ENCODE results near the gene CBL.
A peak's percentile ranks its signal among the peaks of the same experiment; 100 is the strongest.

GRCh38 chr11:119320776-119321524, 114.8 kb downstream of the CBL start:
- 0 out of 4 replicates have a peak, but pooled peaks of 1 of the 2 experiments have one; percentile 0 for TF ChIP-seq CTCF (conservative IDR thresholded peaks at IDR 0.05; ENCODE audit: low read depth in 2 of 2)
- peak; percentile 60 for TF ChIP-seq POLR2AphosphoS5 (IDR thresholded peaks at IDR 0.05; ENCODE audit: low read depth)
- TF ChIP-seq EZH2 (IDR thresholded peaks at IDR 0.05; ENCODE audit: low read depth, unreplicated experiment): no peak
- TF ChIP-seq, protein P1, sequence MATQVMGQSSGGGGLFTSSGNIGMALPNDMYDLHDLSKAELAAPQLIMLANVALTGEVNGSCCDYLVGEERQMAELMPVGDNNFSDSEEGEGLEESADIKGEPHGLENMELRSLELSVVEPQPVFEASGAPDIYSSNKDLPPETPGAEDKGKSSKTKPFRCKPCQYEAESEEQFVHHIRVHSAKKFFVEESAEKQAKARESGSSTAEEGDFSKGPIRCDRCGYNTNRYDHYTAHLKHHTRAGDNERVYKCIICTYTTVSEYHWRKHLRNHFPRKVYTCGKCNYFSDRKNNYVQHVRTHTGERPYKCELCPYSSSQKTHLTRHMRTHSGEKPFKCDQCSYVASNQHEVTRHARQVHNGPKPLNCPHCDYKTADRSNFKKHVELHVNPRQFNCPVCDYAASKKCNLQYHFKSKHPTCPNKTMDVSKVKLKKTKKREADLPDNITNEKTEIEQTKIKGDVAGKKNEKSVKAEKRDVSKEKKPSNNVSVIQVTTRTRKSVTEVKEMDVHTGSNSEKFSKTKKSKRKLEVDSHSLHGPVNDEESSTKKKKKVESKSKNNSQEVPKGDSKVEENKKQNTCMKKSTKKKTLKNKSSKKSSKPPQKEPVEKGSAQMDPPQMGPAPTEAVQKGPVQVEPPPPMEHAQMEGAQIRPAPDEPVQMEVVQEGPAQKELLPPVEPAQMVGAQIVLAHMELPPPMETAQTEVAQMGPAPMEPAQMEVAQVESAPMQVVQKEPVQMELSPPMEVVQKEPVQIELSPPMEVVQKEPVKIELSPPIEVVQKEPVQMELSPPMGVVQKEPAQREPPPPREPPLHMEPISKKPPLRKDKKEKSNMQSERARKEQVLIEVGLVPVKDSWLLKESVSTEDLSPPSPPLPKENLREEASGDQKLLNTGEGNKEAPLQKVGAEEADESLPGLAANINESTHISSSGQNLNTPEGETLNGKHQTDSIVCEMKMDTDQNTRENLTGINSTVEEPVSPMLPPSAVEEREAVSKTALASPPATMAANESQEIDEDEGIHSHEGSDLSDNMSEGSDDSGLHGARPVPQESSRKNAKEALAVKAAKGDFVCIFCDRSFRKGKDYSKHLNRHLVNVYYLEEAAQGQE (IDR thresholded peaks at IDR 0.05; ENCODE audit: unreplicated experiment): no peak
- no peak for TF ChIP-seq CREB1 (CRISPR knock-in tag; IDR thresholded peaks at IDR 0.05; ENCODE audit: low read depth)
- no peak for TF ChIP-seq EZH2phosphoT487 (IDR thresholded peaks at IDR 0.05; ENCODE audit: unreplicated experiment)
- TF ChIP-seq STAT1 (IDR thresholded peaks at IDR 0.05; ENCODE audit: unreplicated experiment): no peak
- TF ChIP-seq JUNB (IDR thresholded peaks at IDR 0.05; ENCODE audit: unreplicated experiment): no peak
- no peak for TF ChIP-seq ETS1 (IDR thresholded peaks at IDR 0.05)
- TF ChIP-seq NANOG (IDR thresholded peaks at IDR 0.05; ENCODE audit: borderline replicate concordance): no peak

Data from GM23338 (cell line).